NCI-H1092 treated with DMSO at 0.1 percent for 48 hours (cell line): ENCODE results near the gene SGPP1.
A peak's percentile ranks its signal among the peaks of the same experiment; 100 is the strongest.
"Not testable (repeated sequence)": the region's sequence is repeated elsewhere in the genome, so short reads cannot be mapped to it uniquely, and the experiment has no call there.

ENCODE experiments used
- DNase-seq: peaks from one replicate; lab custom pipeline; 2025; lab: John Stamatoyannopoulos, UW

The SGPP1 gene

DNA sequence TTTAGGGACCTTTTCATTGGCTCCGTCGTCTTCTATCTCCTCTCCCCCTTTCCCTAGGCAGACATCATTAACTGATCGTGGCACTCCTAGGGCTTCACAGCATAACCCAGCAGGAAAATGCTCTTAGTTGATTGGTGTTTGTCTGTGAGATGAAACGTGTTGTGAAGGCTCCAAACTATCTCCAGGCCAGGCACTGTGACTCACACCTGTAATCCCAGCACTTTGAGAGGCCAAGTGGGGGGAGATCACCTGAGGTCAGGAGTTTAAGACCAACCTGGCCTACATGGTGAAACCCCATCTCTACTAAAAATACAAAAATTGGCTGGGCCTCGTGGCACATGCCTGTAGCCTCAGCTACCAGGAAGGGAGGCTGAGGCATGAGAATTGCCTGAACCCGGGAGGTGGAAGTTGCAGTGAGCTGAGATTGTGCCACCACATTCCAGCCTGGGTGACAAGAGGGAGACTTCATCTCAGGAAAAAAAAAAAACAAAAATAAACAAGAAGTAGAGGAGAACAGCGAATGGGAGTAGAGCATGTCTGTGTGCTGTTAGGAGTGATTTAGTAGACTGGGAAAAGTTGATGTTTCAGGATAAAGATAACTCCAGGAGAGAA is 53.9 kb downstream of the SGPP1 start:
- no peak for DNase-seq

DNA sequence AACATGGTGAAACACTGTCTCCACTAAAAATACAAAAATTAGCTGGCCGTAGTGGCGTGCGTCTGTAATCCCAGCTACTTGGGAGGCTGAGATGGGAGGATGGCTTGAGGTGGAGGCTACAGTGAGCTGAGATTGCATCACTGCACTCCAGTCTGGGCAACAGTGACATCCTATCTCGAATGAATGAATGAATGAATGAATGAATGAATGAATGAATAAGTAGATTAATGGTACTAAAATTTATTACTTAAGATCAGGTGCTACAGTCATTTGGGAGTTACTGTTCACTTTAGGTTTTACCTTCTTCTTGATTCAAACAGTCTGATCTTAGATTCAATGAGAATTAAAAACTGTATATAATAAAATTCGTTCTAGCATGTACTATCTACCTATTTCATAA is 54.6 kb downstream of the SGPP1 start:
- no peak for DNase-seq

DNA sequence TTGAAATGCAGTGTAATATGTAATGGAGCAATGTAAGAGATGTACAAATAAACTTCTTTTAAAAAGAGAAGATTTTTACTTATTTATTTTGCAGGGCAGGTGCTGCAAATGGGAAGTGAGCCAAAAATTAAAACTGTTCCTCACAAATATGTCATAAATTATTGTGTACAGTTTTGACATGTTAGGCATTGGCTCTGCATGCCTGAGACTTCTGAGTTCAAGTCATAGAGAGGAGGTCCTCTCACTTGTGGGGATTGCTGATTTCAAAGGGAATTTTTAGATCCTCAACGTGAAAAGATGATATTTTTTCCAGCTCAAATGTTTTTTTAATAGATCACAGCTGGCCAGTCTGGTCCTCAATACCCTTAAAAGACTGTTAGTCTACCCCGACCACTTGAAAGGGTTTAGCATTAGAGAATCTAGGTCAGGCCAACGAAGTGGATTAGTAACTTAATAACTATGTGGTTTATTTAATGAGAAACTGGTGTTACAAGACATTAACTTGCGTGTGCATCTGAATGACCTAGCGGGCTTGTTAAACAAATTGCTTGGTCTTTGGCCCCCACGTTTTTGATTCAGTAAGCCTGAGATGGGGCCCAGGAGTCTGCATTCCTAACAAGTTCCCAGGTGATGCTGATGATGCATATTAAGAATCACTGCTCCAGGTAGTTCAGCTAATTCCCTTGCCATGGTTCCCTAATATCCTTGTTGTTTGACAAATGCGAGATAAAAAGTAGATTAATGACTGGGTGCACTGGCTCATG is 55.3 kb downstream of the SGPP1 start:
- DNase-seq = peak; percentile 13

DNA sequence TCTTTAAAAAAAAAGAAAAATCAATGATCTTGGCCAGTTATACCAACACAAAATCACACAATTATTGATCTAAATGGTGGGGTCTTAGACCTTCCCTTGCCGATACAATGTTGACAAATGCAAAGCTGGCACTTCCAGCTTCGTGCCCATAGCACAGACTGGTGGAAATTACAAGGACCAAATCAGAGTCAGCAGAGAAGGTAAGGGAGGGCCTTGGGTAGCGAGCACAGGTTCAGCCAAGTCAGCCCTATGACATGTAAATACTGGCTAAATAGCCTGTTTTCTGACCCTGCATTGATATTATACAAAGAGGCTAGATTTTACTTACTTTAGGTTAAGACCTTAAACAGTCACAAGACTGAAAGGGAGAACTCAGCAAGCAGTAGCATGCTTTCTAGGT is 55.9 kb downstream of the SGPP1 start:
- DNase-seq = no peak

DNA sequence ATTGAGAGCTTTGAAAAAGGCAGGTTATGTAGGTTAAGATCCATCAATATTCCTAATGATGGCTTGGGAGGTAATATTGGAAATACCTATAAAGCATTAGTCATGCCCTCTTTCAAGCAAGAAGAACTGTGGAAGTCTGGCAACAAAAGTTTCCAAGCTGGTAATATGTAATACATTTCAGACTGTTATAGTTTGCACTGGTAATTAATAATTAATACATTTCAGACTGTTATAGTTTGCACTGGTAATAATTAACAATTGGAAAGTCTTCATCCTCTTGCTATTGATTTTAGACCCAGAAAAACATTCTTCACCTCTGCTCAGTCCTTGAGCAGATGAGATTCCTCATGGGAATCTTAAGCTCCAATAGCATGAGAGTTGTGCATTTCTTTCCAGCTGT is 57.2 kb downstream of the SGPP1 start:
- DNase-seq = no peak

DNA sequence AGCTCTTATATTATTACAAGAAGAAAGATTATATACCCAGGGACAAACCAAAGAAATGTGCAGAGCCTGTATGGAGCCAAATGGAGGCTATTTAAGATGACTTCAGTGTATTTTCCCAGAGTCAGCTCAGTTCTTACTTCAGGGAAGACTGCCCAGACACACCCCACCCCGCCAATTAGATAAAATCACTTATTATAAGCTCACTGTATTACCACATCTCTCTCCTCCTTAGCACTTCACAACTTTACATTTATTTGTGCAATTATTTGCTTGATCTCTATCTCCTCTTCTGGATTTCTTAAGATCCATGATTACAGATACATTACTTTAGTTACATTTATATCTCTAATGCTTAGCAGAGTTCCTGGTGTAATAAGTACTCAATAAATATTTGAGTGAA is 61.5 kb downstream of the SGPP1 start:
- DNase-seq = no peak

DNA sequence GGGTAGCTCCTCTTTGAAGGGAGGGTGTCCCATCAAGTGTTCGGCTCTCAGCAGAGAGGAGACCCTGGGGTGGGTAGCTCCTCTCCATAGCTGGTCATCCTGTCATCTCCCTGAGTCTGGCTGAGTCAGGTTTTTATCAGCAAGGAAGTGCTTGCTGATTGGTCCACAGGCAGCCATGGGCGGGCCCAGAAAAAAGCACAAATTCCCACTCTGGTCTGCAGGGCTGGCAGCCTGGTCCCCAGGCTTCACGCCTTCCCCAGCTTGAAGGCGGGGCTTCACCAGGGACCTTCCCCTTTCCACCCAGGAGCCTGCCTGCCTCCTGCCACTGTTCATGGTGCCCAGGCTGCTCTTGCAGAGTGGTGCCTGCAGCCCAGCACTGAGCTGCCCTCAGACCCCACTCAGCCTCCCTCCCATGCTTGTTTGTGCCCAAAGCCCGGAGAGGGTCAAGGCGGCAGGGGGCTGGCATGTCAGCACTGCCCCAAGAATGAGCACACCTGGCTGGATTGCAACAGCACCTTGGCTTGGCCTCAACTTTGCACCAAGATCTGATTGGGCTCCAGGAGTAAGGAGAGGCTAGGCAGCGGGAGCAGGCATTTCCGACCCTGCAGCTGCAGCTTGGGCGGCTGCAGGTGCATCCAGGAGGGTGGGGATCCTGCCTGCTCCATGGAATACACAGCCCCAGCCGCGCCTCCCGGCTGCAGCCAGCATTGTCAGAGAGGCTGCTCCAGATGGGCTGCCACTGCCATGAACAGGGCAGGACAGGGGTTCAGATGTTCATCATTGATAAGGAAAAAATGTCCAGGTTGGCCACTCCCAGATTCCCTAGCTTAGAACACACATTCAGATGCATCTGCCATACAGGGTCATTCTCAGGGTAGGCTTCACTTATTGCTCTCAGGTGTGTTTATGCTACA is 64.2 kb downstream of the SGPP1 start:
- no peak for DNase-seq

DNA sequence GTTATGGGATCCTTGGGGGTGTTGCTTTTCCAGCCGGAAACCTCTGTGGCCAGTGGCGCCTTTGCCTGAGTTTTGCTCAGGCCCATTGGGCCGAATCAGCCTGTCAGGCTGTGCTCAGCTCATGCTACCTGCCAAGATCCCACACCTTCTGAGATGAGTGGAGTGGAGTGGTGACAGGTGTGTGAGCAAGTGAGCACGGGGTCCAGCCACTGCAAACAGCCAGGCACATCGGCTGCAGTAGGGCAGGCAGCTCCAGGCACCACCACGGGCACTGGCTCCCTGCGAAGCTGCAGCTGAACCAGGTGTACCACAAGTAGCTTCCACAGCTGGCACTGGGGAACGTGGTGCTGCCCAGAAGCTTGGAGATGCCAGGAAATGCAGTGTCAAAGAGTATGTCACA is 65.1 kb downstream of the SGPP1 start:
- no peak for DNase-seq

DNA sequence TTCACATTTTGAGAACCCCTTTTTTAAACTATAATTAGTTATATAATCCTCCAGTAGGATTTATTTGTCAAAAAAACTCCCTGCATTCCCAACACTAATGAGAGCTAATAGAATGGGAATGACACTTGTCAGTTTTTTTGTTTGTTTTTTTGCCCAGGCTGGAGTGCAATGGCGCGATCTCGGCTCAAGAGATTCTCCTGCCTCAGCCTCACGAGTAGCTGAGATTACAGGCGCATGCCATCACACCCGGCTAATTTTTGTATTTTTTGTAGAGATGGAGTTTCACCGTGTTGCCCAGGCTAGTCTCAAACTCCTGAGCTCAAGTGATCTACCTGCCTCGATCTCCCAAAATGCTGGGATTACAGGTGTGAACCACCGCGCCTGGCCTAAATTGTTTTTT is 66.0 kb downstream of the SGPP1 start:
- DNase-seq = not testable (repeated sequence)

DNA sequence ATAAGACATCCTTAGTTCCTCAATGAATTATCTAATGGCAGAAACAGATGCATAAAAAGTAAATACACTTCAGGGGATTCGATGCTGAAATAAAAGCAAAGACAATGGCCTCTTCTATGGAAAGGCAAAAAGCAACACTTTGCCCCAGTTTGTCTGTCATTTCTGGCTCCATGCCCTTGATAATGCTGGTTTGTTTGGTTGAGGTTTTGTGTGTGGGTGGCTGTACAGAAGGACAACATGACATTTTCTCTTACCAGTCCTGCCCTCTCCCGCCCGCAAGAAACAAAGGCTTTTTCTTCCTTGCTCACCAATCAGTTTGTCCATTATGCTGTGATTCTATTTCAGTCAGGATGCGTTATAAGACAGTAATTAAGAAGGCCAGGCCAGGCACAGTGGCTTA is 68.1 kb downstream of the SGPP1 start:
- no peak for DNase-seq

DNA sequence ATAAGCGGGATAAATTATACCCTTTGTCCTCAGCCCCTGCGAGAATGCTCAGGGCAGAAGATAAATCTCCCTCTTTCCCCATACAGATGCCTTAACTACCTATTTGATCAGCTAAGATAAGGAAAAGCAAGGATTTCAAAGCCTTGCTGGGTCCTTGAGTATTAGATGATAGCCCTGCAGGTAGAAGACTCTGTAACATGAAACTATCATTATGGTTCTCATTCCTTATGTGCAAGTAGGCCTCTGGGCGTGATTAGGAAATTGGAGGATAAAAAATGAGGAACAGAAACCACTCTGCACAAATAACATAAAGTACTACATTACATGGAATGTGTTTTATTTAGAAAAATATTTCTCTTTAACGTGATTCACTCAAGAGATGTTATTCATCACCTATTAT is 71.7 kb downstream of the SGPP1 start:
- no peak for DNase-seq

DNA sequence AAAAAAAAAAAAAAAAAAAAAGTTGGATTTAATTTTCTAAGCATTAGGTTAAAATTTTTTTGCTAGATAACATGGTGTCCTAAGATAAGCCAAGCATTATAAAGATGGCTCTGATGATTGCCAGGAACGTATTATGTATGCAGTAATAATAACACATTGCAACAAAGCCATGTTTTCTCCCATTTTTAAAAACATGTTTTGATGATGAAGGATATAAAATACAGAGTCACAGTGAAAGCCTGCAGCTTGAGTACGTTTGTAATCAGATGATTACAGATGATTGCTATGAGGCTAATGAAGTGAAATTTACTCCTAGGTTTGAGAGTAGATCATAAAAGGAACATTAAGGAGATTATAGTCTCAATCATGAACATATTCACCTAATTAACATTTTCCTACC is 72.9 kb downstream of the SGPP1 start:
- DNase-seq = no peak

DNA sequence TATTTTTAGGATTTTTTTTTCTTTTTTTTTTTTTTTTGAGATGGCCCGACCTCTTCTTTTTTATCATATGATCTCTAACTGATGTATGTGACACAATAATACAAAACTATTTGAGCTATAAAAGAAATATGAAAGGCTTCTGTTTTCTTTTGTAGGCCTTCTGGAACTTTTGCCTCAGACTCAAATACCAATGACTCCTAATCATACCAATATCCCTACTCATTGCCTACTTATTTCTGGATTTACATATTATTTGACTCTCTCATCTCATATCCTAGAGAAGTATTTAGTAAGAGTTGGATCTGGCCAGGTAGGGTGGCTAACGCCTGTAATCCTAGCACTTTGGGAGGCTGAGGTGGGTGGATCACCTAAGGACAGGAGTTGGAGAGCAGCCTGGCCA is 73.5 kb downstream of the SGPP1 start:
- DNase-seq = no peak

DNA sequence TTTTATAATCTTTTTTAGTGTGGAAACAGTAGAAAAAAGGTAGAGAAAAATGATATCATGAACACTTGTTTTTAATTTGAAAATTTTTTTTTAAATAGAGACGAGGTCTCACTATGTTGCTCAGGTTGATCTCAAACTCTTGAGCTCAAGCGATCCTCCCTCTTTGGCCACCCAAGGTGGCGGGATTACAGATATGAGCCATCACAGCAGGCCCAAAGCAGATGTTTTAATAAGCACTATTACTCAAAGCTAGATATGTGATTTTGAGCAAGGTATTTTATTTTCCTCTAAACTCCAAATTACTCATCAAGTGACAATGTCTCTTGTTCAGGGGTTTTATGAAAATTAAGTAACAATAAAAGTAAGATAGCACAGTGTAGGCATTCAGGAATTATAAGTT is 75.5 kb downstream of the SGPP1 start:
- DNase-seq = no peak

DNA sequence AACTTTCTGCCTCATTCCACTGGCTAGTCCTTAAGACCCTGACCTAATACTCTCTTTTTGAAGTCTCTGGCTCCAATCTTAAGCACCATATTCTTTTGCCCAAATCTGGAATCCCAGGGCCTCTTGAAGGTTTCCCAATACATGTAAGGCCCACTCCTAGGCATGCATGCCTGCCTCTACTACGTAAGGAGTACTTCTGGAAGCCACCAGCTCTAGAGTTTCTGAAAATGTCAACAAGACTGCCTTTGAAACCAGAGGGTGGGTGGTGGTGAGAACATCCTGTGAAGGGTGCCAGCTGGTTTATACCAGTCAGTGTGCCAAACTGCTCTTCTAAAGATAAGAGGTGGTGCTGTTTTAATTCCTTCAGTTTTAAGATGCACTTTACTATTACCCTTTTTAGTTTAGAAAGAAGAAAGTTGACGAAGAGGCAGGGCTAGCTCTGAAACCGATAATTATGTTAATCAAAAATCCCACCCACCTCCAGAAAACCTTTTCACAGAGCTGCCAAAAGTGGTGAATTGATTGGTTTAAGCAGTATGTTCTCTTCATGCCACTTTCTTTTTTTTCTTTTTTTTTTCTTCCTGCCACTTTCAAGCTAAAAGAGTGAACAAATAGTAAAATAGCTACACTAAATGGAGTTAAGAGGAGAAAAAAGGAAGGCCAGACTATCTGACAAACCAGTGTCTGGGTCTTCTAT is 77.5 kb downstream of the SGPP1 start:
- no peak for DNase-seq

DNA sequence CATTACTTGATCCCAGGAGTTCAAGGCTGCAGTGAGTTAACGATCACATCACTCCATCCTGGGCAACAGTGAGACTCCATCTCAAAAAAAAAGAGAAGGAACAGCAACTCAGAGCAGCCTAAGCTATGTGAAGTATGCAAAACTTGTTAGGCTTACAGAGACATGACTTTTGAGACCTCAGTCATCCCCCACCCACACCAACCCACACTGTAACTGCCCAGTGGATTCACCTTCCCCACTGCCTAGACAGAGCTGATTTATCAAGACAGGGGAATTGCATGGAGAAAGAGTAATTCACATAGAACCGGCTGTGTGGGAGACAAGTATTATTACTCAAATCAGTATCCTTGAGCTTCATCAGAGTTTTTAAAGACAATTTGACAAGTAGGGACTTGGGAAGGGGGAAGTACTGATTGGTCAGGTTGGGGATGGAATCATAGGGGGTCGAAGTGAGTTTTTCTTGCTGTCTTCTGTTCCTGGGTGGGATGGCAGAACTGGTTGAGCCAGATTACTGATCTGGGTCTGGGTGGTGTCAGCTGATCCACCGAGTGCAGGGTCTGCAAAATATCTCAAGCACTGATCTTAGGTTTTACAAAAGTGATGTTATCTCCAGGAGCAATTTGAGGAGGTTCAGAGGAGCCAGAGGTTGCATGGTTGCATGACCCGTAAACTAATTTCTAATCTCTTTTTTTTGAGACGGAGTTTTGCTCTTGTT is 80.0 kb downstream of the SGPP1 start:
- no peak for DNase-seq

DNA sequence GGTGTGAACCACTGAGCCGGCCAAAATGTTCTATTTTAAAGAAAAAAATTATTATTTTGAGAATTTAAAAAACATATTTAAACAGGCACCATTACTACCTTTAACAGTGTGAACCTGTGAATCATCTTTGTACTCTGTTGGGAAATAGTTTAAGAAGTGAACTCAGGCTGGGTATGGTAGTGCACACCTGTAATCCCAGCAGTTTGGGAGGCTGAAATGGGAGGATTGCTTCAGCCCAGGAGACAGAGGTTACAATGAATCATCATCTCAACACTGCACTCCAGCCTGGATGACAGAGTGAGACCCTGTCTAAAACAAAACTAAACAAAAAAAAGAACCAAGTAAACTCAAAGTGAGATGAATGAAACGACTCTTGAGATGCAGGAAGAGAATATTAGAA is 83.1 kb downstream of the SGPP1 start:
- no peak for DNase-seq

DNA sequence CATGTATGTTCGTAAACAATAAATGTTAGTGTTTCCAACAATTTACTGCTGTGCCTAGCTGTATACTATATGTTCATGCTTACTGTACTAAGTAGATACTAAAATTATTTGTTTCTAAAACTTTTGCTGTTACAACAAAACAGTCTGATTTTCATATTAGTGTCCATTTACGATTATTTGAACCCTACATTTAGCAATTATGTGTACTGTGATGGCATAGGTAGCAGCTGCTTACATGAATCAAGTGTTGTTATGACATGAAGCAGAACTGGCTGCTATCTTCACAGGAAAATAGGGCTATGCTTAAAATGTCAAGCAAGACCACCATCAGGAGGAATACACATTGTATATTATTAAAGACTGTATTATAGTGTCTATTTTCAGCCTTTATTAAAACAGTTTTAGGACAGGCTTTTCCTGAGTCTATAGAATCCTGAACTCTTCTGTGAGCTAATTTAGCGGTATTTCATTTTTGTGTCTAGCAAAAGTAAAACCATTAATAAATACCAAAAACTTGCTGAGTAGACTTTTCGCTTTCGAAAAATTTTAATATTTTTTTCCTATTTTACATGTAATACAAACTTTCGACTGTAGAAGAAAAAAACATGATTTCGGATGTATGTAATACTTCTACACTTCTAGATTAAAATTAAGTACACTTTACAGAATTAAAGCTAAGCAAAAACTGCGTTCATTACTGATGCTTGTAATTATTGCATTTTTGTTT is 85.0 kb downstream of the SGPP1 start:
- peak; percentile 58 for DNase-seq

DNA sequence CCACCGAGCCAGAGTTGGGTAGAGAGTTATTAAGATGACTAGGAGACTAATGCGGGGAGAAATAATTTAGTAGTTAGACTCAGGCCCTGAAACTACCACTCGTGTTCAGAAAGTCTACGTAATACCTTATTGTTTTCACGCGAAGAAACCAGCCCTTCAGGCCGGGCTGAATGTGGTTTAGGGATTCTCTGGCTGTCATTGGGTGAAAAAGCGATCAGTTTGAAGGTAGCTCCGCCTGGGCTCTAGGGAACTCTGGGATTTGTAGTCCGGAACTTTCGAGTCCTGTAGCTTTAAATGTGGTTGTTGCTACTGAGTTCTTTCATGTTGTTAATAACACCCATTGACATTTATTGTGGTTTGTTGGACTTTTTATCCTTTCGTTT is 85.6 kb downstream of the SGPP1 start:
- peak; percentile 99 for DNase-seq

DNA sequence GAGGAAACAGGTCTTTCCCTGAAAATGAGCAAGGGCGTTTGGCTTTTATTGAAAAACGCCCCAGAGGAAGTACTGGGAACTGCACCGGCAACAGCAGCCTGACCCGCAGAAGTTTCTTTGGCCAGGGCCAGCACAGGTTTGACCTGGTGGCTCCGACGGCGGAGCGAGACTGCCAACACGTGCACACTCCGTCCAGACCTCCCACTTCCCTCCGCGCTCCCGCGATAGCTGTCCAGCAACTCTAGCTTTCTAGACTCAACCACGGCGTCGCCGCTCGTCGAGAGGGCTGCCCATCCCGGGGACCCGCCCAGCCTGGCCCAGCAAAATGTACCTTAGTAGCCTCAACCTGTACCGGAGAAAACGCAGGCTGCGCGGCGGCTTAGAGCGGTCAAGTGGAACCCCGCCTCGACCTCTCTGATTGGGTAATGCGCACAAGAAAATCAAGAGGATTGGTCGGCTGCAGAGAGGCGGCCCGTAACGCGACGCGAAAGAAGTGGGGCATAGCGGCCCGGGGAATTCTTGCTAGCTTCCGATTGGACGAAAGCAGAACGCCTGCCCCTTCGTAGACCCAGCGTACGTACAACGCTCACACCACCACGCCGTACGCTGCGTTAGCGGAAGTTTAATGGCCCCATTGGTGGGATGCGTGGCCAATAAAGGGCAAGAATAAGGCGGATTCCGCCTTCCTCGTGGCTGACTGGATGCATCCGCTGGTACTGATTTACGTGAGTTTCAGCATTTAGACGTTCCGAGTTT is 86.2 kb downstream of the SGPP1 start, which contains the start of gene WDR89:
TSS of gene WDR89 (minus strand) at position 399 of the 756 bp plus-strand sequence. CDS start 41,929 bp downstream, outside the sequence.
- DNase-seq = peak; percentile 100
